HTR-8/SVneo (cell line): ENCODE results near the gene GARNL3.

Source experiments
- DNase-seq: peaks from one replicate; pipeline ENCODE4 v3.0.0; 2011; ENCODE audit warnings: low spot score, mixed read lengths; ENCODE audit not compliant: insufficient read length
- FAIRE-seq: peaks from 2 replicates; lab custom pipeline; 2011; peaks lifted over from hg19 to GRCh38; lab: Jason Lieb, UNC

The GARNL3 gene

DNA sequence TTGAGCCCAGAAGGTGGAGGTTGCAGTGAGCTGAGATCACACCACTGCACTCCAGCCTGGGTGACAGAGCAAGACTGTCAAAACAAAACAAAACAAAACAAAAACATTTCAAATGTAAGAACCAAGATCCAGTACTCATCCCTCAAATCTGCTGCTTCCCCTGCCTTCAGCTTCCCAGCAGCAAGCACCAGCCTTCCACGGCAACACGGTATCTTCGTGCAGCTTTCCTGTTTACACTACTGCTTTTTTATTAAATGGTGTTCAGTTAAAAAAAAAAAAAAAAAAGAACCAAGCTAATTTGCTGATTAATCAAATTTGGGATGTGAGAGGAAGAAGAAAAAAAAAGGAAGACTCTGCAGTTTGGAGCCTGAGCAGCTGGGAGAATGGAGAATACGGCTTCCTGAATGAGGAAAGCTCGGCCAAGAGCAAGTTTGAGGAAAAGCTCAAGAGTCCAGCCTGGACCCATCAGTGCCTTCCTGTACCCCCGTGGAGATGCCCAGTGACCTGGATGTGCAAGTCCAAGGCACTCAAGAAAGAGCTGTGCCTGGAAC is 104.4 kb downstream of the GARNL3 start:
- FAIRE-seq (no peak), DNase-seq (no peak)

GRCh38 chr9:127369428-127369827 is 104.9 kb downstream of the GARNL3 start:
- no peak for FAIRE-seq

GRCh38 chr9:127370147-127370579 is 105.6 kb downstream of the GARNL3 start:
- no peak for FAIRE-seq
- DNase-seq, result no peak

More at GRCh38 chr9:127369428-127369827, 104.9 kb downstream of the GARNL3 start:
- no peak for DNase-seq

GRCh38 chr9:127370672-127371648 is 106.4 kb downstream of the GARNL3 start:
- no peak for DNase-seq
- no peak for FAIRE-seq

GRCh38 chr9:127380479-127380878 is 115.9 kb downstream of the GARNL3 start:
- DNase-seq, result no peak
- FAIRE-seq, result no peak

DNA sequence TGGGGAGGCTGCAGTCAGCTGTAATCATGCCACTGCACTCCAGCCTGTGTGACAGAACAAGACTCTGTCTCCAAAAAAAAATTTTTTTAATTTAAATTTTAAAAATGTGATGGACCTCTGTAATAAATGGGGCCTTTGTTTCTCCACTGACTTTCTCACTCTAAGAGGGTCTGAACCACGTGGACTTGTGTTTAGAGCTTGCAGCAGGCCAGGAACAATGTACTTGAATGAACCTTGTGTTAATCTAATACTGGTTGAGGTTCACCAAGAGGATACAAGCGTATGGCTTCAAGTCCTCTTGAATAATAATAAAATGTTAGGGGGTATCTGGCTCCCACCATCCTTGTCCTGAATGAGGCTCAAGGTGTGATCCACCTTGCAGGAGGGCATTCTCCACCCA is 118.0 kb downstream of the GARNL3 start:
- DNase-seq, result no peak
- FAIRE-seq, result no peak

GRCh38 chr9:127384016-127384730 is 119.6 kb downstream of the GARNL3 start:
- FAIRE-seq (no peak), DNase-seq (no peak)

DNA sequence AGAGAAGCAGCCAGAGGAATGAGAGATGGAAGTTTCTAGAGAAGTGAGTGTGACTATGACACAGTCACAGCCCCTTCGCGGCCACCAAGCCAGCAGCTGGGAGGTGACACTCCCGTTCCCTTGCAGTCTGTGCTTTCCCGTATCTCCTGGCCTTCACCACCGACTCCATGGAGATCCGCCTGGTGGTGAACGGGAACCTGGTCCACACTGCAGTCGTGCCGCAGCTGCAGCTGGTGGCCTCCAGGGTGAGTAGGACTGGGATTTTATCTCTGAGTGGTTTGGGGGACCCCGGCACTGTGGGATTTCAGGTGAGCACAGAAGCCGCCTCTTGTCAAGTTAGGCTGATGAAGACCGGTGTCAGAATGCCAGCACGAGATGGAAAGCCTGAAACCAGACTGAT is 120.3 kb downstream of the GARNL3 start:
- FAIRE-seq (no peak), DNase-seq (no peak)

DNA sequence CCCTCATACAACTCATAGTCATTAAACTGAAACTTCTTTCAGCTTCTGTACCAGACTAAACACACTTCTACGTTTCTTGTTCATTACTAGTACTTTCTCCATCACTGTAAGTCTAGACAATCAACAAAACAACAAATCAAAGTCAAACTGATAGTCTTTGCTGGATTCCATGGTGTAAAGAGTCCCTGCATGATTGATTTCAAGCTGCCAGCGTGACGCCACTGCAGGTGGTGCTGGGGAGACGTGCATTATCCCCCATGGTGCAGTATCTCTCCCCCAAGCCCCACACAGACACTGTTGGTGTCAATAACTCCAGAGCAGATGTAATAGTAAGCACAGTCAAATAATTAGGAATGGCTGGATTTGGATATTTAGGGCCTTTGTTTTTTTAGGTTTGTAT is 121.7 kb downstream of the GARNL3 start:
- no peak for FAIRE-seq

GRCh38 chr9:127386981-127387380 is 122.4 kb downstream of the GARNL3 start:
- no peak for DNase-seq

More for the DNA sequence above, 121.7 kb downstream of the GARNL3 start:
- no peak for DNase-seq

DNA sequence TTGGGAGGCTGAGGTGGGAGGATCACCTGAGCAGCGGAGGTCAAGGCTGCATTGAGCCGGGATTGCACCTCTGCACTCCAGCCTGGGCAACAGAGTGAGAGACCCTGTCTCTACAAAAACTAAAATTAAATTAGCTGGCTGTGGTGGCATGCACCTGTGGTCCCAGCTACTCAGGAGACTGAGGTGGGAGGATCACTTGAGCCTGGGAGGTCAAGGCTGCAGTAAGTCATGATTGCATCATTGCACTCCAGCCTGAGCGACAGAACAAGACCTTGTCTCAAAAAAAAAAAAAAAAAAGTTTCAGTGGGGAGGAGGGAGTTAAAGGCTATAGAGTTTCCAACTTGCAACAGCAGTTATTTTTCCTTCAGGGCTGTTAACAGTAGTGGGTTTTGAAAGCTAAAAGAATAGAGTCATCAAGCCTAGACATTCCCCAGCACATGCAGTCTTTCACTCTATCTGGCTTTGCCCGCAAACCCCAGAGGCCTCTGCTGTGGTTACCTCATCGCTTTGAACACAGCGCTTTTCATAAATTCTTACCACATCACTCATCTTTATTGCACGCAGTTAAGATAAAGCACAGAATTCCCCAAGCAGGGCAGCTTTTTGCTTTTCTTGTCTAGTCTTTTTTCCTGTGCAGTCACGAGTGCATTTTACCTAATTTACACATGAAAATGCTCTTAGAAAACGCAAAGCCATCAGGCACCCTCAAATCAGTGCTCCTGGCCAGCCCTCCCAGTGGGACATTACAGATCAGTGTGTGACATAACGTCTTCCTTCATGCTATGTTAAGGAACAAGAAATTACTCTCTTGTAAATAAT is 123.7 kb downstream of the GARNL3 start:
- FAIRE-seq, result no peak
- peak; percentile 80 for DNase-seq

More at GRCh38 chr9:127386981-127387380, 122.4 kb downstream of the GARNL3 start:
- FAIRE-seq, result no peak

DNA sequence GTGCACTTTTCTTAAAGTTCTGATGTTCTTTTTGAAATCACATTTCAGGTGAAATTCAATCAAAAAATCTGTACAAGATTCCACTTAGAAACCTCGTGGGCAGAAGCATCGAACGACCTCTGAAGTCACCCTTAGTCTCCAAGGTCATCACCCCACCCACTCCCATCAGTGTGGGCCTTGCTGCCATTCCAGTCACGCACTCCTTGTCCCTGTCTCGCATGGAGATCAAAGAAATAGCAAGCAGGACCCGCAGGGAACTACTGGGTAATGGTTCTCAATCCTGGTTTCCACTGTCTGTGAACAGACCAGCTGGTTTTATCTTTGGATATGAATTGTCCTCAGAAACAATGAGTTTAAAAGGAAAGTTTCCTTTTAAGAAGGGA is 124.3 kb downstream of the GARNL3 start:
- no peak for FAIRE-seq

DNA sequence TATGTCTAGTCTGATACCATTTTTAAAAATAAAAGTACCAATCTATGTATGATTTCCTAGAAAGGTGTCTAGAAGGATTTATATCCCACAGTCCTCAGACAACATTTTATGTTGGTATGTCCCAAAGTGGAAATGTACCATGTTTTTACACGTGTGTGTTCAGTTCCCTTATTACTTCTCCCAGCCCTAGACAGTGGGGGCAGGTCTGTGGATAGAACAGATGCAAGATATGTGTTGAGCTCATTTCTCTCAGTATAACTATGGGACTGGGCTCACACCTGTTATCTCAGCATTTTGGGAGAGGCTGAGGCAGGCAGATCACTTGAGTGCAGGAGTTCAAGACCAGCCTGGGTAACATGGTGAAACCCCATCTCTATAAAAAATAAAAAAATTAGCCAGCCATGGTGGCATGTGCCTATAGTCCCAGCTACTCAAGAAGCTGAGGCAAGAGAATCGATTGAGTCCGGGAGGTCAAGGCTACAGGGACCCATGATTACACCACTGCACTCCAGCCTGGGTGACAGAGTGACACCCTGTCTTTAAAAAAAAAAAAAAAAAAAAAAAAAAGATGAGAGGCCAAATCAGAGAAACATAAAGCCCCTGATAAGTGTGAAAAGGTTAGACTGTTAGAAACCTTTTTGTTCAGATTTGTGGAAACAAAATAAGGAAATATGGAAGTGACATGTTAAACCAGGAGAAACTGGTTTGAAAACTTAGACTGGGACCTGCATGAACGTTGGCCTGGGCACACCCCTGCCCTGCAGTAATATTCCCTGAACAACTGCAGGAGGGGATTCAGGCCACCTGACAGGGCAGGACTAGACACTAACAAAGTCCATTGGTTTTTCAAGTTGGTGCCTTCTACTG is 125.0 kb downstream of the GARNL3 start:
- FAIRE-seq, result no peak

More for the DNA sequence above, 124.3 kb downstream of the GARNL3 start:
- no peak for DNase-seq

GRCh38 chr9:127390248-127390545 is 125.6 kb downstream of the GARNL3 start:
- FAIRE-seq, result no peak
- DNase-seq, result no peak

More for the DNA sequence above, 125.0 kb downstream of the GARNL3 start:
- no peak for DNase-seq

GRCh38 chr9:127390563-127390962 is 126.0 kb downstream of the GARNL3 start:
- FAIRE-seq, result no peak
- DNase-seq, result no peak

DNA sequence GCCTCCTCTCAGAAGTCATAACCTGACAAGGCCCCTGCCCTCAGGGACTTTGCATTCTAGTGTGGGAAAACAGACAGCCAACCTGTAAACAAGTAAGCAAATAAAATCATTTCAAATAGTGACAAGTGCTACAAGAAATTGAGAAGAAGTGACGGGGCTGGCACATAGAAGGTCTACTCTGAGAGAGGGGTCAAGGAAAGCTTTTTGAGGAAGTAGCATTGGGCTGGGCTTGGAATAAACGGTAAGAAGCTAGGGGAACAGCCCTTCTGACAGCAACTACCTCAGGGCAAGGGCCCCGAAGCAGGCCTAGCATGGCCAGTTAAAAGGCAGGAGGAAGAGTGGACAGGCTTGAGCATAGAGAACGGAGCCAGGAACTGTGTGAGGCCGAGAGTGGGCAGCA is 127.6 kb downstream of the GARNL3 start:
- DNase-seq, result no peak
- FAIRE-seq, result no peak

GRCh38 chr9:127392976-127393375 is 128.4 kb downstream of the GARNL3 start:
- no peak for DNase-seq
- no peak for FAIRE-seq

- DNase-seq, result no peak
- no peak for FAIRE-seq
Measured at GRCh38 chr9:127393645-127394044, 129.1 kb downstream of the GARNL3 start.
